ENCODE measurements around the gene SPPL3.

The SPPL3 gene

DNA sequence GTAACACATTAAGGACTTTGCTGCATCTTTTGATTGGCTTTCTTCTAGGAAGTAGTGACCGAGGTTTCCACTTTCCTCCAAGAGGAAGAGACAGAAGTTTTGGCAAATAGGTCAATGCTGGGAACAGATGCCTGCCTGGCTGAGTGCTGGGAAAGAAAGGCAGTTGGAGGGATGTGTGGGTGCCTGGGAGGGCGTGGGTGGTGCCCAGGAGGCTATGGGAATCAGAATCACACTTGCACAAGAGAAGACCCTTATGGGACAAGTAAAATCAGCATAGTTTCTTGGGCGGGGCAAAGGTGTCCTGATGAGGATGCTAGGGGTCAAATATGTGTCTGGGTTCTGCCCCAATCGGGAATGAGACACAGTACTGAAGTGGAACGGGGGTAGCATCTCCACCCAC lies 179.4 kb downstream of the SPPL3 start:
- TF ChIP-seq TCF4 (CRISPR knock-in tag; IDR thresholded peaks at IDR 0.05; ENCODE audit: borderline replicate concordance), result no peak

DNA sequence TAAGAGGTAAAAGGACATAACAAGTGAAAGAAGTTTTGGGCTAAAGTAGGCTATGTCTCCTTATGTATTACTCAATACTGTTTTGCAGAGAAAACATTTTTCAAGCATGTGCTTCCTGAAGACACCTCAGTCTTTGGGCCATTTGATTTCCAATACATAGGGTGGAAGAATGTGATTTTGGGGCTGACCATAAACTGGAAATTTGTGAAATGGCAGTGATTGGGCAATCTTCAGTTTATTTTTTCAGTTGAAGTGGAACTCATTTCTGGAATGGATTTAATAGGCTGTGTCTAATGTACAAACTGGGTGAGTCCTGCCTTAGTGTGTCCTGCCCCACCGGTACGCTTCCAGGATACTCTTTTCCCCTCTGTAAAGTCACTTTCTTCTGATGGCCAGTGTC lies 181.4 kb downstream of the SPPL3 start:
- ATAC-seq, result no peak
- TF ChIP-seq, protein P1, sequence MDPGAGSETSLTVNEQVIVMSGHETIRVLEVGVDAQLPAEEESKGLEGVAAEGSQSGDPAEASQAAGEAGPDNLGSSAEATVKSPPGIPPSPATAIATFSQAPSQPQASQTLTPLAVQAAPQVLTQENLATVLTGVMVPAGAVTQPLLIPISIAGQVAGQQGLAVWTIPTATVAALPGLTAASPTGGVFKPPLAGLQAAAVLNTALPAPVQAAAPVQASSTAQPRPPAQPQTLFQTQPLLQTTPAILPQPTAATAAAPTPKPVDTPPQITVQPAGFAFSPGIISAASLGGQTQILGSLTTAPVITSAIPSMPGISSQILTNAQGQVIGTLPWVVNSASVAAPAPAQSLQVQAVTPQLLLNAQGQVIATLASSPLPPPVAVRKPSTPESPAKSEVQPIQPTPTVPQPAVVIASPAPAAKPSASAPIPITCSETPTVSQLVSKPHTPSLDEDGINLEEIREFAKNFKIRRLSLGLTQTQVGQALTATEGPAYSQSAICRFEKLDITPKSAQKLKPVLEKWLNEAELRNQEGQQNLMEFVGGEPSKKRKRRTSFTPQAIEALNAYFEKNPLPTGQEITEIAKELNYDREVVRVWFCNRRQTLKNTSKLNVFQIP (CRISPR knock-in tag; IDR thresholded peaks at IDR 0.05; ENCODE audit: borderline replicate concordance, low read depth), result no peak

More for the DNA sequence above, 179.4 kb downstream of the SPPL3 start:
- ATAC-seq, result no peak

DNA sequence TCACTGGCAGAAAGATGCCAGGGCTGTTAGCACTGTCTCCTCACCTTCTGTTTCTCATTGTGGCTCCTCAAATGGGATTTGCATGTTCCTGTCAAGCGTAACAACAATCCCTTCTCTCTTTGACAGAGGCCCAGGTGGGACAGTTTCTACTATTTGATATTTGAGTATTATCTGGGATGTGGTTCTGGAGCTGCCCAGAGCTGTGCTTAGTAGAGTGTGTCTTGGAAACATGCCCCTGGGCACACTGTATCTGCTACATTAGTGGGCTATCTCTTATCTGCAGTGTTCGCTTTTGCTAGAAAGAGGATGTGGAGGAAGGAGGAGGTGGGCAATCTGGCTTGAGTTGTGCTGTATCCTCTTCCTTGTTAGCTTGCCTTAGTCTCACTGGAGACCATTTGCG lies 182.3 kb downstream of the SPPL3 start:
- TF ChIP-seq ARNTL (CRISPR knock-in tag; IDR thresholded peaks at IDR 0.05; ENCODE audit: borderline replicate concordance, low read depth), result no peak
- TF ChIP-seq, protein P2, sequence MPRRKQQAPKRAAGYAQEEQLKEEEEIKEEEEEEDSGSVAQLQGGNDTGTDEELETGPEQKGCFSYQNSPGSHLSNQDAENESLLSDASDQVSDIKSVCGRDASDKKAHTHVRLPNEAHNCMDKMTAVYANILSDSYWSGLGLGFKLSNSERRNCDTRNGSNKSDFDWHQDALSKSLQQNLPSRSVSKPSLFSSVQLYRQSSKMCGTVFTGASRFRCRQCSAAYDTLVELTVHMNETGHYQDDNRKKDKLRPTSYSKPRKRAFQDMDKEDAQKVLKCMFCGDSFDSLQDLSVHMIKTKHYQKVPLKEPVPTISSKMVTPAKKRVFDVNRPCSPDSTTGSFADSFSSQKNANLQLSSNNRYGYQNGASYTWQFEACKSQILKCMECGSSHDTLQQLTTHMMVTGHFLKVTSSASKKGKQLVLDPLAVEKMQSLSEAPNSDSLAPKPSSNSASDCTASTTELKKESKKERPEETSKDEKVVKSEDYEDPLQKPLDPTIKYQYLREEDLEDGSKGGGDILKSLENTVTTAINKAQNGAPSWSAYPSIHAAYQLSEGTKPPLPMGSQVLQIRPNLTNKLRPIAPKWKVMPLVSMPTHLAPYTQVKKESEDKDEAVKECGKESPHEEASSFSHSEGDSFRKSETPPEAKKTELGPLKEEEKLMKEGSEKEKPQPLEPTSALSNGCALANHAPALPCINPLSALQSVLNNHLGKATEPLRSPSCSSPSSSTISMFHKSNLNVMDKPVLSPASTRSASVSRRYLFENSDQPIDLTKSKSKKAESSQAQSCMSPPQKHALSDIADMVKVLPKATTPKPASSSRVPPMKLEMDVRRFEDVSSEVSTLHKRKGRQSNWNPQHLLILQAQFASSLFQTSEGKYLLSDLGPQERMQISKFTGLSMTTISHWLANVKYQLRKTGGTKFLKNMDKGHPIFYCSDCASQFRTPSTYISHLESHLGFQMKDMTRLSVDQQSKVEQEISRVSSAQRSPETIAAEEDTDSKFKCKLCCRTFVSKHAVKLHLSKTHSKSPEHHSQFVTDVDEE (CRISPR knock-in tag; IDR thresholded peaks at IDR 0.05), result peak; percentile 66
- TF ChIP-seq TOX (CRISPR knock-in tag; IDR thresholded peaks at IDR 0.05; ENCODE audit: borderline replicate concordance), result no peak
- ATAC-seq, result no peak

DNA sequence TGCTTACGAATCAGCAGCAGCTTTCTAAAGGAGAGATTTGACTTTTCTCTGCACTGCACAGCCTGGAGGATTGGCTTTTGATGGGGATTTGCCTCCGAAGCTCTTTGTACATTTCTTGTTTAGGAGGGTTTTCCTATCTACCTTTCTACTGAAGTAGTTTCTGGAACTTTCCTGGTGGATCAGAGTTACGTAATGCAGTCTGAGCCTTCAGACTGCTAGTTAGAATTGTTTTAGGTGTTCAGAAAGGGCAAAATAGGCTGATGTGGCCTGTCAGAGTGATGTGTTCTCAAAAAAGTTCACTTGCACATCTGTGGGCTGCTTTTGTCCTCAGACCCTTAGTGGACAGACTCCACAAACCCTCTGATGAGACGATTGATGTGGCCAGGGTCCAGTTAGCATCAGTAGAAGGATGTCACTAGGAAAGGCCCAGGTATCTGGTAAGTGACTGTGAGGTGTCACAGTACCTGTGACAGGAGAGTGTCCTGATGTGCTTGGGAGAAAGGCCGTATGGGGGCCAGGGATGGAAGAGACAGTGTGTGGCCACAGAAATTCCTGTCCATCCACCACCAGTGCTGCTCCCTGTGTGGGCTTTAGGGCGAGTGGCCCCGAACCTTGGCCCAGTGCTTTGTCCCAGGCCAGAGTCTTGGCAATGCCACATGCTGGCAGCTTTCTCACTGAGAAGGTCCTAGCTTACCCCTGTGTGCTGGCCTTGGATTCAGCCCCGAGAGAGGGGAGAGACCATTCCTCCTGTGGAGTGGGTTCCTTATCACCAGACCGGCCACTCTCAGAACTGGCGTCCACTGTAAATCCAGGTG lies 183.0 kb downstream of the SPPL3 start:
- ATAC-seq, result no peak
- TF ChIP-seq, protein P1 (CRISPR knock-in tag; IDR thresholded peaks at IDR 0.05; ENCODE audit: borderline replicate concordance, low read depth), result no peak
- no peak for TF ChIP-seq OSR1 (CRISPR knock-in tag; IDR thresholded peaks at IDR 0.05)
- no peak for TF ChIP-seq ZFP3 (CRISPR knock-in tag; IDR thresholded peaks at IDR 0.05)
- TF ChIP-seq, protein P3, sequence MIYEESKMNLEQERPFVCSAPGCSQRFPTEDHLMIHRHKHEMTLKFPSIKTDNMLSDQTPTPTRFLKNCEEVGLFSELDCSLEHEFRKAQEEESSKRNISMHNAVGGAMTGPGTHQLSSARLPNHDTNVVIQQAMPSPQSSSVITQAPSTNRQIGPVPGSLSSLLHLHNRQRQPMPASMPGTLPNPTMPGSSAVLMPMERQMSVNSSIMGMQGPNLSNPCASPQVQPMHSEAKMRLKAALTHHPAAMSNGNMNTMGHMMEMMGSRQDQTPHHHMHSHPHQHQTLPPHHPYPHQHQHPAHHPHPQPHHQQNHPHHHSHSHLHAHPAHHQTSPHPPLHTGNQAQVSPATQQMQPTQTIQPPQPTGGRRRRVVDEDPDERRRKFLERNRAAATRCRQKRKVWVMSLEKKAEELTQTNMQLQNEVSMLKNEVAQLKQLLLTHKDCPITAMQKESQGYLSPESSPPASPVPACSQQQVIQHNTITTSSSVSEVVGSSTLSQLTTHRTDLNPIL (CRISPR knock-in tag; IDR thresholded peaks at IDR 0.05; ENCODE audit: low read depth), result no peak
- TF ChIP-seq ISL1 (CRISPR knock-in tag; IDR thresholded peaks at IDR 0.05), result no peak
- TF ChIP-seq CSDC2 (CRISPR knock-in tag; IDR thresholded peaks at IDR 0.05), result no peak

DNA sequence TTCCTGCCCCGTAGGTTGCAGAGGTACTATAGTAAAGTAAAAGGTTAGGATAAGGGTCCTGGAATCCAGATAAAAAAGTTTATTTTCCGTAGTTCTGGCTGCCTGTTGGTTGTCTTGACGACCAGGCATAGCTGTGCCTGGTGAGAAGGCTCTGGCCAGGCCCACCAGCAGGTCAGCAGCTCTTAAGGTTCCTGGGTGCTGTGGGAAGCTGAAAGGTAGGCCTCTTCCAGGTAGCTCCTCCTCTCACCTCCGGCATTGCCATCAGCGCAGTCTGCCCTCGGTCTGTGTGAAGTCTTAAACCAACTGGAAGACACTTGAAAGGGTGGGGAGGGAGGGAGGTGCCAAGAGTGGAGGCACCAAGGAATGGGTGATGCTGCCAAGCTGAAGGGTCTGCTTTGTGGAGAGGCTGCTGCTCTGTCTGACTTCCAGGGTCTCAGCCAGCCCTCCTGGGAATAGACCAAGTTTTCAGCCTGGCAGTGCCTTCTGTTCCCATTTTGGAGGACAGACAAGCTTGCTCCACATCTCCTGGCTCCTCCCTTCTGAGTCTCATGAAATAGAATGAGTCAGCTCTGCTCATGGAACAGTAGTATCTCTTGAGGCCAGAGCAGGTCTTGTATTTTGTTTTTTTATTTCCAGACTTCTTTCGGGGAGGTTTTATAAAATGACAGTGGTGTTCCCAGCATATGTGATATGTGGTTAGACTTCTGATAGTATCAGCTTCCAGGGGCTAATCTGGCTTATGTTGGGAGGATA lies 183.7 kb downstream of the SPPL3 start:
- TF ChIP-seq ISL1 (CRISPR knock-in tag; IDR thresholded peaks at IDR 0.05) (no peak), ZNF8 (CRISPR knock-in tag; IDR thresholded peaks at IDR 0.05) (no peak), BACH2 (CRISPR knock-in tag; IDR thresholded peaks at IDR 0.05; ENCODE audit: borderline replicate concordance) (no peak), GLIS3 (CRISPR knock-in tag; IDR thresholded peaks at IDR 0.05) (no peak), ZFP30 (CRISPR knock-in tag; IDR thresholded peaks at IDR 0.05) (no peak)
- TF ChIP-seq, protein P4, sequence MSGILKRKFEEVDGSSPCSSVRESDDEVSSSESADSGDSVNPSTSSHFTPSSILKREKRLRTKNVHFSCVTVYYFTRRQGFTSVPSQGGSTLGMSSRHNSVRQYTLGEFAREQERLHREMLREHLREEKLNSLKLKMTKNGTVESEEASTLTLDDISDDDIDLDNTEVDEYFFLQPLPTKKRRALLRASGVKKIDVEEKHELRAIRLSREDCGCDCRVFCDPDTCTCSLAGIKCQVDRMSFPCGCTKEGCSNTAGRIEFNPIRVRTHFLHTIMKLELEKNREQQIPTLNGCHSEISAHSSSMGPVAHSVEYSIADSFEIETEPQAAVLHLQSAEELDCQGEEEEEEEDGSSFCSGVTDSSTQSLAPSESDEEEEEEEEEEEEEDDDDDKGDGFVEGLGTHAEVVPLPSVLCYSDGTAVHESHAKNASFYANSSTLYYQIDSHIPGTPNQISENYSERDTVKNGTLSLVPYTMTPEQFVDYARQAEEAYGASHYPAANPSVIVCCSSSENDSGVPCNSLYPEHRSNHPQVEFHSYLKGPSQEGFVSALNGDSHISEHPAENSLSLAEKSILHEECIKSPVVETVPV (CRISPR knock-in tag; IDR thresholded peaks at IDR 0.05), result no peak
- peak; percentile 53 for ATAC-seq

All from SK-N-SH treated with all-trans-retinoic acid at 6 μM for 48 hours (cell line).